ENCODE data around the gene ZNF773.

DNA sequence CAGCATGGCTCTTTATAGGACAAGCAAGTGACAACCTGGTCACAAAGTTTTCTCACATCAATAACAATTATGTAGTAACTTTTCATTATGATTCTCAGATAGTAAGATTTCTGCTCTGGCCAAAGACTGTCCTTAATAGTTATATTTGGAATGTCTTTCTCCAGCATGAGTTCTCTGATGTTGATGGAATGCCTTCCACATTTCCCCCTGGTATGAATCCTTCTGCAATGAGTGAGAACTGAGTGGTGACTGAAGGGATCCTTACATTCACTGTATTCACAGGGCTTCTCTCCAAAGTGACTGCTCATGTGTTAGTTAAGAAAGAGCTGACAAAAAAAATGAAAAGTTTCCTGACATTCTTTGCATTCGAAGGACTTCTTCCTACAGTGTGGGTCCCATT is 46.8 kb downstream of the ZNF773 start:
- TF ChIP-seq EP300 (IDR thresholded peaks at IDR 0.05) (no peak), POLR2AphosphoS5 (IDR thresholded peaks at IDR 0.05) (no peak)

All from stomach (tissue), 4 donors.